Nephron progenitor cell (in vitro differentiated cells): ENCODE results near the gene PKMYT1.

Experiments used
- DNase-seq: peaks from one replicate; pipeline ENCODE4 v3.0.0; 2021
- H3K27ac Mint-ChIP-seq: 2 replicates; pipeline ENCODE4 v1.8.0; 2021; ENCODE audit warnings: mild to moderate bottlenecking, moderate library complexity, mixed read lengths
- H3K27me3 Mint-ChIP-seq: 2 replicates; pipeline ENCODE4 v1.8.0; 2021; ENCODE audit warnings: mild to moderate bottlenecking, low read depth, mixed read lengths; ENCODE audit not compliant: poor library complexity
- H3K36me3 Mint-ChIP-seq: 2 replicates; pipeline ENCODE4 v1.8.0; 2021; ENCODE audit warnings: low read depth, mixed read lengths
- H3K4me1 Mint-ChIP-seq: 2 replicates; pipeline ENCODE4 v1.8.0; 2021; ENCODE audit warnings: mixed read lengths
- H3K4me3 Mint-ChIP-seq: 2 replicates; pipeline ENCODE4 v1.8.0; 2021; ENCODE audit warnings: mild to moderate bottlenecking, moderate library complexity, mixed read lengths
- H3K9me3 Mint-ChIP-seq: 2 replicates; pipeline ENCODE4 v1.8.0; 2021; ENCODE audit warnings: mild to moderate bottlenecking, moderate library complexity, mixed read lengths
- CTCF ChIP-seq: fragments of 200-600 bp; sonication (generic); IDR thresholded peaks from 2 replicates; pipeline ENCODE4 v1.5.0; 2021; ENCODE audit warnings: antibody characterized with exemption

Gene PKMYT1

GRCh38 chr16:2971134-2971984 is 8.9 kb downstream of the PKMYT1 start:
- no peak overlapping the region for H3K27ac Mint-ChIP-seq
- no peaks in the 10 kb centered on the region for H3K36me3 Mint-ChIP-seq
- no peak for TF ChIP-seq CTCF
- no peak for DNase-seq
- no peaks in the 10 kb centered on the region for H3K9me3 Mint-ChIP-seq
- H3K4me3 Mint-ChIP-seq, result peak overlapping the region; percentile 71
- peaks cover 24% of the 10 kb centered on the region for H3K4me1 Mint-ChIP-seq
- no peaks in the 10 kb centered on the region for H3K27me3 Mint-ChIP-seq

- H3K27ac Mint-ChIP-seq, result no peak overlapping the region
- no peaks in the 10 kb centered on the region for H3K36me3 Mint-ChIP-seq
- DNase-seq, result no peak
- peak overlapping the region; percentile 71 for H3K4me3 Mint-ChIP-seq
- no peak for TF ChIP-seq CTCF
- peaks cover 24% of the 10 kb centered on the region for H3K4me1 Mint-ChIP-seq
- H3K9me3 Mint-ChIP-seq, result no peaks in the 10 kb centered on the region
- H3K27me3 Mint-ChIP-seq, result no peaks in the 10 kb centered on the region
Measured at GRCh38 chr16:2970563-2970962, 9.7 kb downstream of the PKMYT1 start.

GRCh38 chr16:2969545-2970521 is 10.4 kb downstream of the PKMYT1 start:
- Mint-ChIP-seq H3K9me3 (no peaks in the 10 kb centered on the region), H3K27ac (no peak overlapping the region), H3K27me3 (peaks cover 3% of the 10 kb centered on the region), H3K4me3 (peak overlapping the region; percentile 71), H3K36me3 (no peaks in the 10 kb centered on the region), H3K4me1 (peaks cover 24% of the 10 kb centered on the region)
- no peak for TF ChIP-seq CTCF
- peak; percentile 63 for DNase-seq

- peaks cover 28% of the 10 kb centered on the region for H3K4me1 Mint-ChIP-seq
- peaks cover 12% of the 10 kb centered on the region for H3K27me3 Mint-ChIP-seq
- H3K4me3 Mint-ChIP-seq, result peak within 1 kb of the TSS; percentile 71
- H3K36me3 Mint-ChIP-seq, result no peaks in the 10 kb centered on the region
- DNase-seq, result peak; percentile 92
- H3K9me3 Mint-ChIP-seq, result no peaks in the 10 kb centered on the region
- no peak within 1 kb of the TSS for H3K27ac Mint-ChIP-seq
- no peak for TF ChIP-seq CTCF
Measured at GRCh38 chr16:2968738-2969544, 11.3 kb downstream of the PKMYT1 start, which contains the start of gene PAQR4. Gene PAQR4, plus strand, starts transcription at chr16:2969348. Its CDS starts 327 bp downstream, at chr16:2969675.

- no peak for DNase-seq
- Mint-ChIP-seq H3K9me3 (no peaks in the 10 kb centered on the region), H3K4me3 (peak overlapping the region; percentile 71), H3K27ac (no peak overlapping the region), H3K27me3 (peaks cover 16% of the 10 kb centered on the region), H3K36me3 (no peaks in the 10 kb centered on the region), H3K4me1 (peaks cover 32% of the 10 kb centered on the region)
- no peak for TF ChIP-seq CTCF
Measured at GRCh38 chr16:2968368-2968737, 11.9 kb downstream of the PKMYT1 start.
